Spleen (tissue), 7 donors: ENCODE measurements around the gene FAM184A.

ENCODE experiments used
- POLR2A ChIP-seq, 3 donors: fragments of 450-650 bp; IDR thresholded peaks; one replicate each; pipeline ENCODE4 v1.5.1; 2017; ENCODE audit warnings: antibody characterized with exemption in 3 of 3, mild to moderate bottlenecking in 1 of 3
- POLR2AphosphoS5 ChIP-seq, 3 donors: sonication (generic); formaldehyde crosslinking; IDR thresholded peaks; one replicate each; pipeline ENCODE4 v1.5.1; 2017; ENCODE audit warnings: antibody characterized with exemption in 3 of 3
- TF ChIP-seq, protein P1 (sequence below), 11 experiments: fragments of 200-600 bp in 7 of 11; fragments of 450-650 bp in 4 of 11; sonication (generic) in 4 of 11; IDR thresholded peaks in 8 of 11; conservative IDR thresholded peaks in 3 of 11; 1 replicate in 7 of 11; 2 replicates in 4 of 11; pipeline versions ENCODE4 v1.4.0 to v1.8.0; 2016 to 2021; ENCODE audit warnings: antibody characterized with exemption in 11 of 11, inconsistent platforms in 4 of 11, mild to moderate bottlenecking in 1 of 11
- donor health status: DM: no; HTN: no; CAD: no; lungs with moderate emphysema.
- donor health status: DM: no; HTN: no; CAD: no.
- donor health status: DM: no; HTN: no; CAD: no.

DNA sequence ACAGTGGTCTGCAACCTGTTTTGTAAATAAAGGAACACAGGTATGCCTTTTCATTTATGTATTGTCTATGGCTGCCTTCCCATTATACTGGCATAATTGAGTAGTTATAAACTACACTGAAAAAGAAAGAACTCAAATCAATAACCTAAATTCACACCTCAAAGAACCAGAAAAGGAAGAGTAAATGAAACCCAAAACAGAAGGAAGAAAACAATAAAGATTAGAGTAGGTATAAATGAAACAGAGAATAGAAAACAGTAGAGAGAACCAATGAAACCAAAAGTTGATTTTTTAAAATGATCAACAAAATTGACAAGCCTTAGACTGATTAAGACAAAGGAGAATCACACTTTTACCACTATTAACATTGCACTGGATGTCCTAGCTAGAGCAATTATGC, 34.7 kb downstream of the FAM184A start:
- TF ChIP-seq, protein P1, sequence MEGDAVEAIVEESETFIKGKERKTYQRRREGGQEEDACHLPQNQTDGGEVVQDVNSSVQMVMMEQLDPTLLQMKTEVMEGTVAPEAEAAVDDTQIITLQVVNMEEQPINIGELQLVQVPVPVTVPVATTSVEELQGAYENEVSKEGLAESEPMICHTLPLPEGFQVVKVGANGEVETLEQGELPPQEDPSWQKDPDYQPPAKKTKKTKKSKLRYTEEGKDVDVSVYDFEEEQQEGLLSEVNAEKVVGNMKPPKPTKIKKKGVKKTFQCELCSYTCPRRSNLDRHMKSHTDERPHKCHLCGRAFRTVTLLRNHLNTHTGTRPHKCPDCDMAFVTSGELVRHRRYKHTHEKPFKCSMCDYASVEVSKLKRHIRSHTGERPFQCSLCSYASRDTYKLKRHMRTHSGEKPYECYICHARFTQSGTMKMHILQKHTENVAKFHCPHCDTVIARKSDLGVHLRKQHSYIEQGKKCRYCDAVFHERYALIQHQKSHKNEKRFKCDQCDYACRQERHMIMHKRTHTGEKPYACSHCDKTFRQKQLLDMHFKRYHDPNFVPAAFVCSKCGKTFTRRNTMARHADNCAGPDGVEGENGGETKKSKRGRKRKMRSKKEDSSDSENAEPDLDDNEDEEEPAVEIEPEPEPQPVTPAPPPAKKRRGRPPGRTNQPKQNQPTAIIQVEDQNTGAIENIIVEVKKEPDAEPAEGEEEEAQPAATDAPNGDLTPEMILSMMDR (IDR thresholded peaks at IDR 0.05 in 8 of 11, conservative IDR thresholded peaks at IDR 0.05 in 3 of 11), result no peak
- TF ChIP-seq POLR2A (IDR thresholded peaks at IDR 0.05) (no peak), POLR2AphosphoS5 (IDR thresholded peaks at IDR 0.05) (no peak)
